K562 (cell line): ENCODE results near the gene CSNK1D. TPM values are rescaled to one million over a fixed set of nuclear protein-coding genes. Genes with fewer than 3 reads are reported as not detected.

Experiments
- ATAC-seq: fragments of 200-7000 bp; cut with Tn5 transposase; 3 replicates; pipeline ENCODE4 v1.9.1; 2020; ENCODE audit warnings: moderate library complexity
- BruUV-seq: library from RNA; stranded (reverse); fragments of 400-500 nt; replicated peaks from 2 replicates; lab custom pipeline; 2021; lab: Mats Ljungman, UMichigan
- CTCF ChIA-PET: fragments of 300-600 bp; formaldehyde crosslinking; extraction: SDS; loops from one replicate; lab custom pipeline; 2021; ENCODE audit warnings: low intra/inter-chr PET ratio; lab: Yijun Ruan, JAX
- POLR2A ChIA-PET: fragments of 300-600, 350-650 bp; sonication (Branson Sonifier 250); formaldehyde crosslinking; extraction: SDS; loops from one replicate; lab custom pipeline; 2021; ENCODE audit warnings: antibody characterized with exemption, inconsistent platforms; lab: Yijun Ruan, JAX
- DNase-seq, 4 experiments: peaks; one replicate each; pipeline versions ENCODE4 v3.0.0 to v3.0.0-alpha.2; 2011 to 2018; ENCODE audit warnings: low spot score in 3 of 4, mixed read lengths in 3 of 4; ENCODE audit errors: extremely low read depth in 1 of 4
- FAIRE-seq: peaks from 2 replicates; lab custom pipeline; 2011; peaks lifted over from hg19 to GRCh38; lab: Jason Lieb, UNC
- H2AFZ ChIP-seq: 2 replicates; pipeline ENCODE4 v1.6.0; 2011; ENCODE audit warnings: low read depth, low read length, control low read depth, inconsistent platforms
- H3K27ac ChIP-seq: fragments of 200-600 bp; 3 replicates; pipeline ENCODE4 v1.8.0; 2011; ENCODE audit warnings: low read depth, mild to moderate bottlenecking, control low read depth, inconsistent platforms, low read length, moderate library complexity, mixed read lengths; ENCODE audit errors: extremely low read depth
- H3K27me3 ChIP-seq, 2 experiments: fragments of 300-600 bp in 1 of 2; 2 replicates in 1 of 2; 3 replicates in 1 of 2; pipeline versions ENCODE4 v1.6.0 to v1.8.0; 2011; ENCODE audit warnings: inconsistent platforms in 2 of 2, low read length in 2 of 2, mild to moderate bottlenecking in 1 of 2, mixed read lengths in 1 of 2, moderate library complexity in 1 of 2; ENCODE audit not compliant: control insufficient read depth in 2 of 2, insufficient read depth in 2 of 2
- H3K36me3 ChIP-seq: fragments of 300-600 bp; 3 replicates; pipeline ENCODE4 v1.8.0; 2011; ENCODE audit warnings: mild to moderate bottlenecking, low read length, inconsistent platforms; ENCODE audit not compliant: control insufficient read depth, insufficient read depth
- H3K4me1 ChIP-seq, 2 experiments: fragments of 200-600 bp in 1 of 2; replicated peaks in 1 of 2; 2 replicates in 1 of 2; 3 replicates in 1 of 2; pipeline versions ENCODE4 v1.5.1 to v1.8.0; 2011; ENCODE audit warnings: inconsistent platforms in 2 of 2, low read length in 2 of 2, mild to moderate bottlenecking in 1 of 2, mixed read lengths in 1 of 2, moderate library complexity in 1 of 2; ENCODE audit not compliant: control insufficient read depth in 2 of 2, insufficient read depth in 2 of 2
- H3K4me2 ChIP-seq: 2 replicates; pipeline ENCODE4 v1.6.1; 2011; ENCODE audit warnings: low read length, control low read depth, inconsistent platforms, mixed read lengths; ENCODE audit not compliant: insufficient read depth
- H3K4me3 ChIP-seq: fragments of 200-600 bp; sonication (generic), shearing (Covaris generic); 2 replicates; pipeline ENCODE4 v1.5.1; 2016; ENCODE audit warnings: control low read depth, inconsistent platforms
- H3K79me2 ChIP-seq: fragments of 200-600 bp; 3 replicates; pipeline ENCODE4 v1.8.0; 2011; ENCODE audit warnings: low read length, inconsistent platforms; ENCODE audit not compliant: control insufficient read depth, insufficient read depth
- H3K9ac ChIP-seq, 2 experiments: 2 replicates each; pipeline versions ENCODE4 v1.6.0 to v1.6.1; 2011; ENCODE audit warnings: low read depth in 2 of 2, low read length in 2 of 2, control low read depth in 1 of 2, inconsistent platforms in 1 of 2, mild to moderate bottlenecking in 1 of 2, mixed read lengths in 1 of 2; ENCODE audit not compliant: insufficient read depth in 1 of 2
- H3K9me1 ChIP-seq: one replicate; pipeline ENCODE4 v1.6.0; 2011; ENCODE audit warnings: inconsistent platforms, mild to moderate bottlenecking, low read length, moderate library complexity; ENCODE audit not compliant: control insufficient read depth, insufficient read depth
- H3K9me3 ChIP-seq: replicated peaks from 2 replicates; pipeline ENCODE4 v1.5.1; 2011; ENCODE audit warnings: low read depth, low read length, inconsistent platforms; ENCODE audit not compliant: control insufficient read depth, insufficient read depth
- H4K20me1 ChIP-seq: replicated peaks from 2 replicates; pipeline ENCODE4 v1.6.1; 2011; ENCODE audit warnings: low read length, inconsistent platforms, mixed read lengths; ENCODE audit not compliant: control insufficient read depth, insufficient read depth
- ADNP ChIP-seq: fragments of 200-800 bp; sonication (Bioruptor generic); IDR thresholded peaks from 2 replicates; pipeline ENCODE4 v1.6.1; 2016; ENCODE audit warnings: missing genetic modification characterization, missing compliant biosample characterization
- BCLAF1 ChIP-seq, 2 experiments: fragments of 450-650 bp in 1 of 2; IDR thresholded peaks; 2 replicates each; pipeline ENCODE4 v1.6.1; 2011 to 2017; ENCODE audit warnings: low read depth in 2 of 2, antibody characterized with exemption in 1 of 2, borderline replicate concordance in 1 of 2, low read length in 1 of 2, mild to moderate bottlenecking in 1 of 2, mixed read lengths in 1 of 2; ENCODE audit not compliant: control insufficient read depth in 1 of 2
- CBX3 ChIP-seq, 2 experiments: IDR thresholded peaks; 1 replicate in 1 of 2; 2 replicates in 1 of 2; pipeline ENCODE4 v1.6.1; 2012; ENCODE audit warnings: inconsistent platforms in 2 of 2, low read length in 2 of 2, borderline replicate concordance in 1 of 2, control low read depth in 1 of 2
- HMGN3 ChIP-seq: IDR thresholded peaks from 2 replicates; pipeline ENCODE4 v1.6.1; 2011; ENCODE audit warnings: borderline replicate concordance, low read depth, mild to moderate bottlenecking, mixed read lengths, low read length; ENCODE audit not compliant: insufficient read length; ENCODE audit errors: extremely low read depth
- RB1 ChIP-seq: fragments of 450-650 bp; IDR thresholded peaks from 2 replicates; pipeline ENCODE4 v1.6.1; 2017; ENCODE audit warnings: low read depth, mild to moderate bottlenecking
- RNF219 ChIP-seq: fragments of 250-450 bp; sonication (Bioruptor Pico); IDR thresholded peaks from 2 replicates; pipeline ENCODE4 v1.5.0; 2022; ENCODE audit warnings: mild to moderate bottlenecking
- SP1 ChIP-seq: sonication (generic); formaldehyde crosslinking; IDR thresholded peaks from 2 replicates; pipeline ENCODE4 v1.8.1; 2022; ENCODE audit warnings: mild to moderate bottlenecking, missing genetic modification reagents
- SUPT5H ChIP-seq: fragments of 450-650 bp; IDR thresholded peaks from 2 replicates; pipeline ENCODE4 v1.6.1; 2016
- THRAP3 ChIP-seq: fragments of 450-650 bp; IDR thresholded peaks from 2 replicates; pipeline ENCODE4 v1.6.1; 2016; ENCODE audit warnings: mild to moderate bottlenecking, inconsistent platforms, borderline replicate concordance
- U2AF1 ChIP-seq: fragments of 200-400 bp; formaldehyde crosslinking; optimal IDR thresholded peaks from 2 replicates; pipeline ENCODE3; 2017; ENCODE audit warnings: mild to moderate bottlenecking, low read depth, low read length, moderate library complexity
- ZBTB9 ChIP-seq: fragments of 450-650 bp; formaldehyde crosslinking; IDR thresholded peaks from 2 replicates; pipeline ENCODE4 v1.4.0; 2020; ENCODE audit warnings: mild to moderate bottlenecking, moderate library complexity
- ZFX ChIP-seq: sonication (generic); formaldehyde crosslinking; IDR thresholded peaks from 2 replicates; pipeline ENCODE4 v1.8.0; 2022; ENCODE audit warnings: mild to moderate bottlenecking, missing genetic modification reagents, moderate library complexity
- ZNF12 ChIP-seq: sonication (generic); formaldehyde crosslinking; IDR thresholded peaks from 2 replicates; pipeline ENCODE4 v1.4.0; 2020; ENCODE audit warnings: mild to moderate bottlenecking, missing genetic modification reagents
- ZNF212 ChIP-seq: fragments of 450-650 bp; formaldehyde crosslinking; IDR thresholded peaks from 2 replicates; pipeline ENCODE4 v1.4.0; 2020; ENCODE audit warnings: mild to moderate bottlenecking
- ZNF586 ChIP-seq: fragments of 450-650 bp; formaldehyde crosslinking; conservative IDR thresholded peaks from 2 replicates; pipeline ENCODE4 v1.4.0; 2020; ENCODE audit warnings: mild to moderate bottlenecking, moderate library complexity
- WGBS: fragments of 100-300 bp; shearing (Covaris generic); methylation state at CpG from one replicate; pipeline ENCODE4 v1.1.6; 2016; ENCODE audit warnings: low coverage, mixed read lengths; ENCODE audit not compliant: insufficient coverage; ENCODE audit errors: missing lambda C conversion rate; 5-methylcytosine and 5-hydroxymethylcytosine counted together
- in situ Hi-C: fragments of 300-500 bp; cut with MboI; formaldehyde crosslinking; loops from 4 replicates; pipeline ENCODE4 v1.15.0; 2018; ENCODE audit warnings: inconsistent platforms, mixed read lengths
- intact Hi-C: fragments of 100-400 bp; cut with micrococcal nuclease; formaldehyde crosslinking; loops from 2 replicates; pipeline ENCODE4 v1.14.2; 2022
- polyA plus RNA-seq, 8 experiments: library from polyadenylated mRNA; depleted of rRNA in 4 of 8; stranded (reverse) in 5 of 8; unstranded in 3 of 8; fragments of >200 nt; fragmentation: Nextera tagmentation in 2 of 8; fragmentation: Illumina TruSeq in 1 of 8; extraction: Ambion mirVana in 2 of 8; extraction: Trizol in 1 of 8; gene quantifications; 2 replicates each; pipeline versions ENCODE4 v1.2.1 to v1.2.3, GENCODE V29; 2011 to 2014; ENCODE audit warnings: inconsistent platforms in 1 of 8, missing spikeins in 1 of 8
- total RNA-seq, 7 experiments: library from RNA; depleted of rRNA in 6 of 7; stranded (reverse); fragments of >200 nt in 6 of 7; fragmentation: Illumina TruSeq in 2 of 7; extraction: Trizol in 2 of 7; gene quantifications; 2 replicates each; pipeline versions ENCODE4 v1.2.1 to v1.2.3, GENCODE V29; 2011 to 2021; ENCODE audit warnings: low replicate concordance in 1 of 7

Gene CSNK1D
- total and polyA plus RNA-seq, 9 of the 15 experiments (the other 6 are each of a cell fraction or from before 2014, with no cell fraction given) = 6.5 to 133 (median 41.3) TPM

GRCh38 chr17:82310877-82311276 lies 37.4 kb upstream of the CSNK1D start:
- TF ChIP-seq BCLAF1 (IDR thresholded peaks at IDR 0.05; ENCODE audit: borderline replicate concordance in 1 of 2, control insufficient read depth in 1 of 2, low read depth in 2 of 2, low read length in 1 of 2) (no peak), SUPT5H (no peak), U2AF1 (no peak), SP1 (CRISPR knock-in tag) (no peak), RB1 (no peak), ZBTB9 (CRISPR knock-in tag) (no peak), ADNP (tag) (no peak), CBX3 (IDR thresholded peaks at IDR 0.05; ENCODE audit: borderline replicate concordance in 1 of 2, low read length in 2 of 2) (no peak), RNF219 (CRISPR knock-in tag) (no peak), ZNF12 (CRISPR knock-in tag) (no peak), ZFX (CRISPR knock-in tag) (no peak), ZNF586 (CRISPR knock-in tag) (no peak), THRAP3 (no peak), ZNF212 (CRISPR knock-in tag) (no peak), HMGN3 (no peak)
- CTCF ChIA-PET = no interaction called here
- no peaks in the 10 kb centered on the region for H3K27me3 ChIP-seq
- DNase-seq = no peak
- H4K20me1 ChIP-seq = no peaks in the 10 kb centered on the region
- no peak overlapping the region for H3K4me2 ChIP-seq
- no peaks in the 10 kb centered on the region for H3K9me1 ChIP-seq
- intact Hi-C loops (no loop called here), in situ Hi-C loops (no loop called here)
- H2AFZ ChIP-seq = peak overlapping the region; percentile 52; the same call in 1 of the 2 replicates
- BruUV-seq = no TSS peak
- no peak overlapping the region for H3K27ac ChIP-seq
- no peak overlapping the region for H3K4me3 ChIP-seq
- no peak for FAIRE-seq
- H3K9me3 ChIP-seq = no peaks in the 10 kb centered on the region
- 44% methylated on average over 21 of the region's 21 CpGs for WGBS
- POLR2A ChIA-PET = no interaction called here
- H3K4me1 ChIP-seq = peaks cover 9 to 49% of the 10 kb centered on the region in 2 experiments; a peak in 4 of 5 replicates
- no peak for ATAC-seq
- peak overlapping the region in 1 of 2 experiments; percentile 72; a peak in 2 of 4 replicates for H3K9ac ChIP-seq
- H3K79me2 ChIP-seq = no peaks in the 10 kb centered on the region
- H3K36me3 ChIP-seq = no peaks in the 10 kb centered on the region
